SIG-M5 treated with dmso at 0.1 percent for 504 hours (cell line): Measurements from ENCODE around the gene CBX4.

Experiments
- DNase-seq: peaks from one replicate; lab custom pipeline; 2025; ENCODE audit not compliant: unreplicated experiment; lab: John Stamatoyannopoulos, UW

CBX4 gene

DNA sequence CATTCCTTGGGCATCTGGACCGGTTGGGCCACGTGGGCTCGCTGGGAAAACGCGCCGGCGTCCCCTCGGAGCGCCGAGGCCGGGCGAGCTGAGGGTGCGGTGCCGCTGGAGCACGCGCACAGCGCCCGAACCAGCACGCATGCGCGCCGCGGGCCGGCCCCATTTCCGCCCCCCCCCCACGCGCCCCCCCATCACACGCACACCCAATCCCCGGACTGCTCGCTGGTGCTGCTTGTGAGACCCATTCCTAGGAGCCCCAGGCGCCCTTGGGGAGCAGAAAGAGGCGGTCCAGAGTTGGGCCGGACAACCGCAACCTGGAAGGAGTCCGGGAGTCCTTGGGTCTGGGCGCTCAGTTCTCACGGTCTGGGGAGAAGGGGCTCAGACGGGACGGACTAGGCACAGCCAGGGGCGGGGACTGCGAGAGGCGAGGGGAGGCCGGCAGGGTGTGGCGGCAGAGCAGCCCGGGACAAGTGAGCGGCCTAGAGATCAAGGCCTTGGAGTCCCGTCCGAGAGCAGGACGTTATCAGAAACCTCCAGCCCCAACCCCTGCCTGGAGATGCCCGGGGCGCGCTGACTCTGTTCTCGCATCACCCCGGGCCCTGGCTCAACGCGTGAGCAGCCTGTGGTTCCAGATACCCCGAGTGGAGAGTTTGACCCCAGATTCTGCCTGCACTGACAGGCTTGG is 36.4 kb downstream of the CBX4 start:
- no peak for DNase-seq

DNA sequence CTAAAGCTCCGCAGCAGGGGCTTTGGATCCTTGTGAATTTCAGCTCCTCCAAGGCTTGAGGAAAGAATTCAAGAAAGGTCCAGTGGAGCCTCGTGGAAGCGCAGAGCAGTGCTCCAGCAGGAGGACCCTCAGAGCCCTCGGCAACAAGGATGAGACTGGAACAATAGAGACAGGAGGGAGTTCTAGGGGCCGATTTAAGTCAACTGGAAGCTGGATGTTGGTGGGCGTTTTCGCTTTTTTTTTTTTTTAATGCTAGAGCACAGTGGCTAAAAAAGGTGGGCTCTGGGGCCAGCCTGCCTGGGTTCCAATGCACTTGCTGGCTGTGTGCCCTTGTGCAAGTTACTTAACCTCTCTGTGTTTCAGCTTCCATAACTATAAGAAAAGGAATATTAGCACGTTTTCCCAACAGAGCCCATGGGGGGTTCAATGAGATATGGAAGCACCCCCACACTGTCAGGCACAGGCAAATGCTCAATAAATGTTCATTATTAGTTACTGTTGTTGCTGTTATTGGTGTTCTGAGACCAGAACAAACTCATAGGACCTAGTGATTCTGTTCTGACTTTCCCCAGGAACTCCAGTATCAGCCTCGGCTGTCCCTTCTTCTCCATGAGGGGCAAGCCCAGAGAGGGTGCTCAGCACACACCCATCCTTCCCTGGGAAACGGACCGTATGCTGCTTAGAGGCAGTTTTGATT is 37.1 kb downstream of the CBX4 start:
- no peak for DNase-seq

DNA sequence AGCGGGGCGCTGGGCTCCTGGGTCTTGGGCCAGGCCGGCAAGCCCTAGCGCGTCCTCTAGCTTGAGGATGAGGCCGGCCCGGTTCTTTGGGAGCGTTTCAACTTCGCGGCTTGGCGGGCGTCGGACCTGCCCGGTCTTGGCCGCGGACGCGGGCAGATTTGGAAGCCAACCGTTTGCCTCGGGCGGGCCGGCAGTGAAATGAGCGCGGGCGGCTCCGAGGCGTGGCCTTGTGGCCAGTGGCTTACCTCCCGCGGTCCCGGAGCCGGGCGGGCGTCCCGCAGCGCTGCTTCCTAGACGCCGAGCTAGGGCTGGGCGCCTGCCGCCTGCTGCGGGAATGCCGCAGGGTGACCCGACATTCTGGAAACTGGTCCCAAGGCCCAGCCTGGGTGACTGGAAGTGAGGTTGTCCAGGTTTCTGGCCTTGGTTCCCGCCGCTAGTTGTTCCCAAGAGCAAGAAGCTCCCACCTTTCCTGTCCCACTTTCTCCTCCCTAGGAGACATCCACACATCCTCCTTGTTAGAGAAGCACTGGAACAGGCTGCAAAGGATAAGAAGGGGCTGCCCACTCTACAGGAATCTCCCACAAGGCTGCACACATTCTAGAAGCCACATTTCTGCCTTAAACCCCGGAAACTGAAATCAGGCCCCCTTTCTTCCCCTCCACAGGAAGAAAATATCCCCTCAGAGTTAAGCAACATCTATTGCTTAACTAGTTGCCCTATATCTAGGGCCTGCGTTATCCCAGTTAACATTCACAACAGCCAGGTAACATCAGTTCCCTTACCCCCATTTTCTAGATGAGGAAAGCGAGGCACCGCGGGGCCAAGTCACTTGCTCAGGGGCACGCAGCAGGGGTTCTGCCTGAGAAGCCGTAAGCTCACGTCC is 37.8 kb downstream of the CBX4 start:
- DNase-seq = peak; percentile 77

DNA sequence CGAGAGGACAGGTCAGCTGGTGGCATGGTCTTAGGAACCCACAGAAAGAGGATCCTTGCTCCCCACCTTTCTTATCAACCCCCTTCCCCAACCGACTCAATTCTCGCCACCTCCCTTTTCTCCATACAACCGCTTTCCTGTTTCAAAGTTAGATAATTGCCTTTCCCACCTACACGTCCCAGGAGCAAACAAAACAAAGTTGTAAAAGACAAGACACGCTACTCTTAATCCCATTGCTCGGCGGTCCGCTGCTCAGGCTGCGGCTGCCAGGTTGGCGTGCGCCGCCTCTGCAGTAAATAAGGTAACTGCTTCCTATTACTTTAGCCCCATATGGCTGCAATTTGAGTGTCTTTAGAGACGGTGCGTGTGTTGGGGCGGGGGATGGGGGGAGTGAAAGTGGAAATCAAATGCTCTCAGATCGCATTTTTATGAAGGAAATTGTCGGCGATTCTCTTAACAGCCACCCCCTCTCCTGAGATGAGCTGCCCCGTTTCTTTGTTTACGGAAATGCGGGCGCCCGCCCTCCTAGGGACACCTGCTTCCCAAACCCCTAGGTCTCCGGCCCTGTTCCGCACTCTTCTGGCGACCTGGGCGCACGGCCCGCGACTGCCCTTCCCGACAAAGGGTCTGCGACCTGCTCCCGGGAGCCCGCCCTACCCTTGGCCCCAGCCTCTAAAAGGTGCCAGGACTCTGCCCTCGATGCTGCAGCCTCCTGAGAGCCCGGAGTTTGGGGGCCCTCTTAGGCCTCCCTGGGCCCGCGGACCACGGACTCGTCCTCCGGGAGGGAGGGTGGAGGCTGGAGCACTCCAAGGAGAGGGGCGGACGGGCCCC is 38.7 kb downstream of the CBX4 start:
- DNase-seq = peak; percentile 64

DNA sequence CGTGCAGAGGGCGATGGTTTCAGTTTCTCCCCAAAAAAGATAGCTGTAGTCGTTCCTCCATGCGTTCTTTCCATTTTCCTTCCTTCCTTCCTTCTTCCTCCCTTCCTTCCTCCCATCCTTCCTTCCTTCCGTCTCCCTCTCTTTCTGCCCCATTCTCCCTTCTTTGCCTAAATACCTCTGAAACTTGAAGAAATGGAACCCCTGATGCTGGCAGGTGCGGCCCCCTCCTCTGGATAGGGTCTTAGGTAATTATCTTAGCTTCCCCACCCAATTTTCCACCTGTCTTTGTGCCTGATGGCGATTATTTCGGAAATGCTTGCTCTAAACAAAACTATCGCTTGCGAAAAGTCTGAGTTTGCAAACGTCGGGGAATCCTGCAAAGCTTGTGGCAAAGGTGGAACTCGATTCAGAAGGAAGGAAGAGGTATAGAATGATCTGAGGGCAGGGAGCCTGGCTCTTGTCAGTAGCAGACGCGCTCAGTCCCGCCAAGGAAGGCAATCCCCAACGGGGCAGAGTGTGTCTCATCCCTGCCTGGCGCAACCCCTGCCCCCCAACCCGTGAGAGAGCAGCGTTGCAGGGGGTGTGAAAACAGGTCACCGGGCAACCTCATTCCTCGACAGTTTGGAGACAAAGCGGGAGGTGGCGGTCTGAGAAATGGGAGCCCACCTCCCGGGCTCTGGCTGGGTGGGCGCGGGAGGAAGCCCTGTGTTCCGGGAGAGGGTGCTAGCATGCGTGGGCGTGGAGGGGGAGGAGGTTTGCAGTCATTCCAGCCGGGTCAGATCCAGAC is 39.5 kb downstream of the CBX4 start:
- no peak for DNase-seq

DNA sequence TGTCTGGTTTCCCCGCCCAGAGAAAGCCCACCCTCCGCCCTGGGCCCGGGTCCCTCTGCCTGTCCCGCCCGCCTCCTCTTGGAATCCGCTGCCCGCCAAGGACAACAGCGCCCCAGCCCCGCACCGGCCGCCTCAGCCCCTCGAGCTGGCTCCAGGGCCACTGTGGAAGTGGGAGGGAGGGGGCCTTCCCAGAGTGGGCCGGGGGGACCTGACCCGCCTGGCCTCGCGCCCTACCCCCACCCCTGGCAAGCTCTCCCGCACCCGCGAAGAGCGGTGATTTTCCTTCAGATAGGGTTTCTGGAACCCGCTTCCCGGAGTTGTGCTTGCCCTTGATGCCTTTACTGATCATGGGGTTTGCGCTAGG is 40.1 kb downstream of the CBX4 start:
- no peak for DNase-seq

DNA sequence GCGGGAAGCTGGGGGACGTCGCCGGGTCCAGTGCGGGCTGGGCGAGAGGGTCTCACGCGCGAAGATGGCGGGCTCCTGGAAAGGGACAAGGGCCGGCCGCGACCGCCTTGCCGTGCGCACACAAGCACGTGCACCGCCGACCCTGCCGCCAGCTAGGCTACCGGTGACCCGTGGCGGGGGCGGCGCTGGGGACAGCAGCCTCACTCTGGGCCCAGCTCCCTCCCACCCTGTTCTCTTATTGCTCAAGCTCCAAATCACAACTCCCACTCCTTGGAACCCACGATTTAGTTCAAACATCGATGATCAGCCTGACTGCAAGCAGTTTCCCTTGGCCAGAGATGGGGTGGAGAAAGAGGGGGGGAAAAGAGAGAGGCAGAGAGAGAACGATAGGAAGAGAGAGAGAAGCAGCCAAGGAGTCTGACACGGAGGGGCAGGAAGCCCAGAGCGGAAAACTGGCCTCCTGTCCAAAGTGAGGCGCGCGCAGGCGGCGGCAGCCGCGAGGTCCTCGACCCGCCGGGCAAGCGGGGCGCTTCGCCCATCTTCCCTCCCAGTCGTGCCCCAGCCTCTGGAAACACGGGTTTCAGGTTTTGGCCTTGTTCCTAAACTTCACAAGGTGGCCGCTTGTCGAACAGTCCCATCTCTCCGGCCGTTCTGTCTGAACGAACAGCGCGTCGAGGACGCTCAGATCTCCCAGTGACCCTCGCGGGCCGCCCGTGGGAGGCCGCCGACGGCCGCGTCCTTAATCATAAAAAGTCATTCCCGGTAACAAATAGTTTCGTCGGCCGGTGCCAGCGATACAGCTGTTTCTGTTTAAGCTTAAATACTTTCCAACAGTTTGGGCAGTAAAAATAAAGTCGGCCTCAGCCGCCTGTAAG is 40.7 kb downstream of the CBX4 start:
- no peak for DNase-seq

- no peak for DNase-seq
These were observed 41.5 kb downstream of the CBX4 start for GRCh38 chr17:79797492-79798298.

- DNase-seq = peak; percentile 99
These were observed 42.3 kb downstream of the CBX4 start, which contains the start of gene CBX8 for GRCh38 chr17:79796763-79797491. TSS of gene CBX8 (minus strand) at chr17:79797077. CDS start at chr17:79796998, 79 bp downstream.

DNA sequence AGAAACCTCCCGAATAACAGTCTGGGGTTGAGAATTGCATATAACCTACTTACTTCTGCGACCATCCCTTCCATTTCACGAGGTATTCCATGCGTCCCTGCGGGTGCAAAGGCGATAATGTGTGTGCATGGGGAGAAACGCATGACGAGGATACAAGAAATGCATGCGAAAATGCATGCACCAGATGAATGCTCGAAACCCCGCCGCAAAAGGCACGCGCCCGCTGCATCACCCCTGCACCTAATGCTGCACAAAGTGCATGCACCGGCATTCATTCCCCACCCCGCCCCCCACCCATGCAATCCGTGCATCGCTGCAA is 42.8 kb downstream of the CBX4 start:
- no peak for DNase-seq

GRCh38 chr17:79795795-79796443 is 43.3 kb downstream of the CBX4 start:
- DNase-seq = peak; percentile 75

DNA sequence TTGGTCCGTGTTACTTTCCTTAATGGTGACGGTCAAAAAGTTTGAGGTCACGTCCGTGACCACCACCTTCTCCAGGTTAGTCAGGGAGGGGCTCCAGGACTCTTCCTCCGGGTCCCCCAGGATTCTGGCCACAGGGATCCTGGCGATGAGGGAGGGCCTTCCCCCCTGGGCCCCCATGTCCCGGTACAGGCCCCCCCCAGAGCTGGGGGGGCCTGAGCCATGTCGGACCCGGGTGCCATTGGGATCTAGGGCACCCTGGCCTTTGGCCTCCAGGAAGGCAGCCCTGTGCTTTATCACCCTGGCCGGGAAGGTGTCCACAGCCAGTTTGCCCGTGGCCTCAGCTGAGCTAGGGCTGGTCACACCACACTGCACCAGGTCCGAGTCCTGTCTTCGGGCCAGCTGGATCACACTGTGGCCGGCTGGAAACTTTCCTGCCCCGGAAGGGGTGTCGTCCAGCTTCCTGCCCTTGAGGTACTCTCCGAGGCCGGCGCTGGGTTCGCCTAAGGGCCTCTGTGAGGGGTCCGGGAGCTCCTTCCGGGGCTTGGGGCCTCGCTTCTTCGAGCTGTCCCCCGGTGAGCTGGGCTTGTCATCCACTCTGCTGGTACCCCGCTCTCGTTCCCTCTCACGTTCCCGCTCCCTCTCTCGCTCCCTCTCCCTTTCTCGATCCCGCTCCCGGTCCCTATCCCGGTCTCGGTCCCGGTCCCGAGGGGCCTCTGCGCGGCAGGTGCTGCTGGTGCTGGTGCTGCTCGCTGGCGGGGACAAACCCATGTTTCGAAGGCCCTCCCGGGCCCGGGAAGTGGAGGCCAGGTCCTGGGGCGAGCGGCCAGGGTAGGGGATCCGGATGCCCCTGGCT is 44.4 kb downstream of the CBX4 start:
- no peak for DNase-seq

GRCh38 chr17:79793924-79794304 is 45.3 kb downstream of the CBX4 start:
- no peak for DNase-seq

- no peak for DNase-seq
These were observed 46.0 kb downstream of the CBX4 start for GRCh38 chr17:79792984-79793923.

DNA sequence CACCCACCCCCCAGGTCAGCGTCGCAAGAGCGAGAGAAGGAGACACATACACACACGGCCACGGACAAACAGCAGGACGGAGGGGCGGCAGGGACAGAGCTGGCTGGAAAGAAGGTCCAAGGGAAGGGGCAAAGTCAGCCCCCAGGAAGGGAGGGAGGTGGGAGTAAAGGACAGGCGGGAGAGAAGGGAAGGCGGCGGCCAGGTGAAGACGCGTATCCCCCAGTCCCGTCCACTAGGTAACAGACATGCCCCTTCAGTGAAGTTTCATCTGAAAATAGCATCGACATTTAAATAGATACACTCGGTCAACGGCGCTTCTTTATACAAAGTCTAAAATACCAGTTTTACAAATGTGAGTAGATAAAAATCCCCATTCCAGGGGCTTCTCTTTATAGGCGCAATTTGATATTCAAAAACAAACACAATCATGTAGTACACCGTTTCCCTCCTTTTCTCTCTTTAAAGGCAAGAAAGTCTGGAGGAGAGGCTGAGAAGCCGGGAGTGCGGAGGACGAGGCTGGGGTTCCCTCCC is 46.8 kb downstream of the CBX4 start:
- DNase-seq = no peak
